Activated naive CD4-positive, alpha-beta T cell treated with Interleukin-2 at 50 U/mL for 16 hours (primary cell): ENCODE data around the gene AP2B1.

Experiments
- DNase-seq: peaks from one replicate; pipeline ENCODE4 v3.0.0-alpha.2; 2020

AP2B1 gene

DNA sequence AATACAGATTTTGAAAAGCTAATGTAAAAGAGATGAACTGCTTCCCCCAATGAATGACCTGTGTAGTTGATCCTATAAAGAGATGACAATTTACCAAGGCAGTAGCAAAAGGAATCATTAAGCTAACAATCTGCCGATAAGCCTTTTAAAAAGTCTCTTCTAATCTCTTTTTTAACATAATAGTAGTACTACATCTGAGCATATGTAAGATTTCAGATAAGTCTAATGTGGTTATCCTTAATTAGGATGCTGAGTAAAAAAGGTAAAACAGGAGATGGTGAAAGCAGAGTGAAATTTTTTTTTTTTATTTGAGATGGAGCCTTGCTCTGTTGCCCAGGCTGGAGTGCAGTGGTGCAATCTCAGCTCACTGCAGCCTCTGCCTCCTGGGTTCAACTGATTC, 118.1 kb downstream of the AP2B1 start:
- no peak for DNase-seq

DNA sequence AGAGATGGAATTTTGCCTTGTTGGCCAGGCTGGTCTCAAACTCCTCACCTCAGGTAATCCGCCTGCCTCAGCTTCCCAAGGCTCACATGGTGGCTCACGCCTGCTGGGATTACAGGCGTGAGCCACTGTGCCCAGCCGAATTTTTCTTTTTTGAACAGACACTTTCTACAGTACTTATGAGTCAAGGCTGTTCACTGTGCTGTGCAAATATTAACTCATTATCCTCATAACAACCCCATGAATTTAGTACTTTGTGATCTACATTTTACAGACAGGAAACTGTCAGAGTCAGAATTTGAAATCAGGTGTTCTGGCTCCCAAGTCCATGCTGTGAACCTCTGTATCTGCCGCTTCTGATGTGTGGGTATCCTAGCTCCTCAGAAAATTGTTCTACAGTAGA, 118.6 kb downstream of the AP2B1 start:
- DNase-seq = no peak

DNA sequence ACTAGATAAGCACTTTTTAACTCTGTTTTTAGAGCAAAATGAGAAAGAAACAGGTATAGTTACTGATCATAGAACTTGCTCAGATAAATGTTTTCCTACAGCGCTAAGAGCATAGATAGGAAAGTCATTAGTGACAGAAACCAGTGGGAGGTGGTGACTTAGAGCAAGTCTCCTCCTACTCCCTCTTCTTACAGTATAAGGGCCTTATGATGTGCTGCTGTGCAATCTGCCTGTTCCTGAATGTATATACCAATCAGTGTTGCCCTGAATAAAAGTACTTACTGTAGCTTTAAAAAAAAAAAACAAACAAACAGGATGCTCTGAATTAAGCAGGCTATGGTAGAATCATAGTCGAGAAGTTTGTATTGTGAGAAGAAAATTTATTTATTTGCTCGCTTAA, 121.0 kb downstream of the AP2B1 start:
- no peak for DNase-seq

GRCh38 chr17:35708951-35709350, 121.8 kb downstream of the AP2B1 start:
- DNase-seq = no peak

- DNase-seq = no peak
These were observed 122.8 kb downstream of the AP2B1 start for GRCh38 chr17:35709874-35710273.

DNA sequence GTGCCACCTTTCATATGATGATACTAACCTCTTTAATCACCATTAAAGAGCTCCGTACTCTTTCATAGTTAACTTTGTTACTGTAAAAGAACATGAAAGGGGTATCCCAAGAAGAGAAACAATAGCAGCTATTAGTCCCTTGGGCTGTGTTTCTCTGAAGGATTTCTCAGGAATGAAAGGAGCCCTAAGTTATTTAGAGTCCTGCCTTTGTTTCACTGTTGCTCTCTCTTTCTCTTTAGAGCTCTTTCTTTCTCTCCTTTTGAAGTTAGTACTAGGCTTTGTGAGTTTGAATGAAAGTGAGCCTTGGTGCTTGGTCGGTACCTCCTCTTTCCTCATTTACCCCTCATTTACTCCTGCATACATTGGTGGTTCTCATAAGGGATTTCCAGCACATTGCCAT, 123.8 kb downstream of the AP2B1 start:
- no peak for DNase-seq

- no peak for DNase-seq
These were observed 126.1 kb downstream of the AP2B1 start for GRCh38 chr17:35713069-35713728.

- no peak for DNase-seq
These were observed 127.9 kb downstream of the AP2B1 start for GRCh38 chr17:35714988-35715387.

DNA sequence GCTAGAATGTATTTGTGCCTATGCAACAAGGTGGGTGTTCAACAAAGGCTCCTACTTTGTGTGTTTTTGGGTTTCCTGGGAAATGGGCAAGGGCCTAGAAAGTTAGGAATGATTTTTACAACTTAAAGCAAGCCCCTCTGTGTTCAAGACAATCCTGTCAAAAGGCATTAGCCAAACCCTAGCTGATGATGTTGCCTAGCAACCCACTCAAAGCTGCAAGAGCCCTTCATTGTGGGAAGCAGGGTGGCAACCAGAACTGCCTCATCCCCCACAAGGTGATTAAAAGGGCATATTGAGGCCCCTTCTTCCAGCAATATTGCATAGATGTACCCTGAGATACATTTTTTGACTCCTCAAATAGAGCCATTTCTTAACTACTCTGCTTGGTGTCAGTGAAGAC, 128.3 kb downstream of the AP2B1 start:
- no peak for DNase-seq

GRCh38 chr17:35716173-35716572, 129.1 kb downstream of the AP2B1 start:
- no peak for DNase-seq

- no peak for DNase-seq
These were observed 129.9 kb downstream of the AP2B1 start for GRCh38 chr17:35716897-35717465.

DNA sequence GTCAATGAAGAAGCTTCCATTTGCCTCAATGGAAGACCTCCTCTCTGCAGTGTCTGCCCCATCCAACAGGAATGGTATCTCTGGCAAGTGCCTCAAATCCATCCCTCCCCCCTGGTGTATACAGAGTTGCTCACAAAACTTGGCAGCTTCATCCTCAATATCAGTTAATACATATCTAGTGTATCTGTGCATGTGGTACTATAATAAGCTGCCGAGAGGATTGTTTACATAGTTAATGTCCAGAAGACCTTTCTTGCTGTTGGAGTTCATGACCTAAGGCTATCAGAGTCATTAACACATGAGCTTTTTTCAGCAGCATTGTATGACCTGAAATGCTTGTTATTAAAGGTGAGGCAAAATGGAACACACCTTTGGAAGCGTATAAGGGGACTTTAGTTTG, 130.4 kb downstream of the AP2B1 start:
- DNase-seq = no peak

GRCh38 chr17:35723735-35724134, 136.6 kb downstream of the AP2B1 start:
- no peak for DNase-seq

DNA sequence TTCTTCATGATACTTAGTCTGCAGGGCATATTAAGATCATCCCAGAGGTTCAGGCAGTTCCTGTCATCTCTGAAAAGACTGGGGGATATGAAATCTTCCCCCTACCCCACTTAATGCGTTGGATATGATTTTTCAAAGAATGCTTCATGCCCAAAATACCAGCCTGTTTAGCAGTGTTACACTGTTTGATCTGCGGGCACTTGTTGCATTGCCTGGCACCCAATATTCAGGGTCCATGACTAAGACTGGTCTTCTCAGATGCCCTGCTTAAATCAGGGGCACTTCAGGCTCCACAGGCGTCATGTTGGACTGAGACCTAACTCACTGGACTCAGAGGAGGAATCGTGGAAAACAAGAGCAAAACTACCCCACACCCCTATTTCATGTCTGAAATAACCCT, 137.9 kb downstream of the AP2B1 start:
- DNase-seq = no peak

GRCh38 chr17:35725802-35726126, 138.6 kb downstream of the AP2B1 start:
- no peak for DNase-seq

- no peak for DNase-seq
These were observed 139.2 kb downstream of the AP2B1 start for GRCh38 chr17:35726127-35726952.

DNA sequence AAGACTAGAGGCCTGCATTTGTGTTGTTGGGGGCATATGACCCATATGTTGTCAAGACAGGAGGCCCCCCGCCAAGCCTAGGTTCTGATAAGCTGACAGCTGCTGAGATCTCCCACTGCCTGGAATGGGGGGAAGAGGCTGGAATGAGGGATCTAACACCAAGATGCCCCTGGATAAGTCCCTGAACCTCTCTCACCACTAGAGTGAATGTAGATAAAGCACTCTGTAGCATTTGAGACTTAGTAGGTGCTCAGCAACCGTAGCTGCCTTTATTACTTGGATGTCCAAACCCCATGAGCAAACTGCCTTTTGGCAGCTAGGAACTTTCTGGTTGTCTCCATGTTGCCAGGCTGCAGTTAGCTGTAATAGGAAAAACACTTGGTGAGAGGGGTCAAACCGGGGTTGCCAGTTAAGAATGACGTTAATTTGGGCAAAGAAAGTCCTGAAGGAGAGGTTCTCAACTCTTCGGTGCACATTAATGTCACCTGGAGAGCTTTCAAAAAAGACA, 139.9 kb downstream of the AP2B1 start:
- no peak for DNase-seq

- DNase-seq = no peak
These were observed 140.5 kb downstream of the AP2B1 start for GRCh38 chr17:35727635-35728034.

GRCh38 chr17:35728551-35728950, 141.4 kb downstream of the AP2B1 start:
- DNase-seq = no peak

DNA sequence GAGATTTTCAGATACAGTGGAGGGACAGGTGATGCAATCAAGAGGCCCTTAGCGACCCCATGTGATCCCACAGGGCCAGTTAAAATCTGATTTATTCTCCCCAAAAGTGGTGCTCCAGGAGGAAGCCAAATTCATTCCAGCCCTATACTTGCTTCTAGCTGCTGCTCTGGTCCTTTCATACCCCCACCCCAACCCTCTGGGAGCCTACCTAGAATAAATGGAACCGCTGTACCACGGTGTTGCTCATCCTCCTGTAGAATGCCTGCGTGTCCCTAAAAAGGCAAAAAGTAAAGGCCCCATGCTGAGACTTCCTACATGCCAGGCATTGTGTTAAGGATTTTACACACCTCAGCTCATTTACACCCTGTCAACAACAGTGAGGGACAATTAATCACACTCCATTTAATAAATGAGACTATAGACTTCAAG, 142.3 kb downstream of the AP2B1 start:
- no peak for DNase-seq

DNA sequence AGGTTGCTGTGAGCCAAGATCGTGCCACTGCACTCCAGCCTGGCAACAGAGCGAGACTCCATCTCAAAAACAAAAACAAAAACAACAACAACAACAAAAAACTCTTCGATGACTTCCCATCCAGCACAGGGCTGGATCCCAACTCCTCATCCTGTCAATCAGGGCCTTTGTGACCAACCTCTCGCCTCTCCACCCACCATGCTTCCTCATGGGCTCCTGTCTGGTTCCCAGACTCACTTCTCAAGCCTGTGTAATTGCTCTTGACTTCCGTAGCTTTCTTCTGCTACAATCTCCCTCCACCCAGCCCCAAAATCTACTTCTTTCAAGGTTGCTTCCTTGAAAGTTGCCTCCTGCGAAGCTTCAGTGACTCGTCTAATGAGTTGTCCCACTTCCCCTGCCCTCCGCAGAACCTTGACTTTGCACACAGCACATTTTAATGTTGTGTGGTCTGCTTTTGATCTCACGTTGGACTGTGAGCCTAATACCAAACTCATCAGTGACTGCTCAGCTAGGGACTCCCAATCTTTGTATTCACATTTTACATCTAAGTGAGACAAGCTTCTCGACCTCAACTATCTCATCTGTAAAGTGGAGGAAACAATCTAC, 143.4 kb downstream of the AP2B1 start:
- DNase-seq = no peak

- DNase-seq = peak; percentile 61
These were observed 144.3 kb downstream of the AP2B1 start, which contains the start of gene RASL10B for GRCh38 chr17:35731239-35731916. Gene RASL10B, plus strand, starts transcription at chr17:35731639. Its CDS starts 3,546 bp downstream, at chr17:35735185.
